Mammary epithelial cell (primary cell): ENCODE measurements around the gene TYRP1.

Experiments
- CTCF ChIP-seq, 2 donors: IDR thresholded peaks in 1 of 2; conservative IDR thresholded peaks in 1 of 2; 2 replicates each; pipeline ENCODE4 v1.5.1; 2011 to 2012; ENCODE audit warnings: inconsistent platforms in 2 of 2, low read length in 2 of 2, mild to moderate bottlenecking in 2 of 2, control low read depth in 1 of 2, low read depth in 1 of 2; ENCODE audit not compliant: insufficient read depth in 1 of 2; ENCODE audit errors: extremely low read depth in 1 of 2
- EZH2 ChIP-seq: IDR thresholded peaks from 2 replicates; pipeline ENCODE4 v1.6.1; 2012; ENCODE audit warnings: low read length, inconsistent platforms, borderline replicate concordance

GRCh38 chr9:12753931-12754330 is 60.7 kb downstream of the TYRP1 start:
- TF ChIP-seq EZH2 (no peak), CTCF (conservative IDR thresholded peaks at IDR 0.05 in 1 of 2, IDR thresholded peaks at IDR 0.05 in 1 of 2; ENCODE audit: extremely low read depth in 1 of 2, insufficient read depth in 1 of 2, low read depth in 1 of 2, low read length in 2 of 2) (no peak)
